ENCODE measurements around the gene TOLLIP. TPM values are rescaled to one million over a fixed set of nuclear protein-coding genes. Genes with fewer than 3 reads are reported as not detected.

TOLLIP gene
- polyA plus RNA-seq, 2 of the 4 experiments (the other 2 are of a cell fraction), result 26.5 to 37.9 TPM

DNA sequence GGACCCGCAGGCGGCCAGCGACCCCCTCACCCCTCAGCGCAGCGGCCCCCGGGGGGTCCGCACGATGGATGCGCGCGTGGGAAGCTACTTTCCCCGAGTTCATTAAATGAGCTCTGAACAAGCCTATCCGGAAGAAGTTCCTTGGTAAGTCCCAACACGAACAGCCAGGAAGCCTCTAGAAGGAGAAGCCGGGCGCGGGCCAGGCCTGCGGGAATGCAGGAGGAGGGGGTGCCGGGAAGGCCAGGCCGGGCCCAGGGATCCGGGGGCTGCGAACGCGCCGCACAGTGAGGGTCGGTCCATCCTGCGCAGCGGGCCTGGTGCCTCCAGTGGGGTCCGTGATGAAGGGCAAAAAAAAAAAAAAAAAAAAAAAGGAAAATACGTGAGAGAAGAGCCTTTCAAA is 36.9 kb downstream of the TOLLIP start:
- FAIRE-seq, result no peak
- no peaks in the 10 kb centered on the region for H3K4me1 ChIP-seq

DNA sequence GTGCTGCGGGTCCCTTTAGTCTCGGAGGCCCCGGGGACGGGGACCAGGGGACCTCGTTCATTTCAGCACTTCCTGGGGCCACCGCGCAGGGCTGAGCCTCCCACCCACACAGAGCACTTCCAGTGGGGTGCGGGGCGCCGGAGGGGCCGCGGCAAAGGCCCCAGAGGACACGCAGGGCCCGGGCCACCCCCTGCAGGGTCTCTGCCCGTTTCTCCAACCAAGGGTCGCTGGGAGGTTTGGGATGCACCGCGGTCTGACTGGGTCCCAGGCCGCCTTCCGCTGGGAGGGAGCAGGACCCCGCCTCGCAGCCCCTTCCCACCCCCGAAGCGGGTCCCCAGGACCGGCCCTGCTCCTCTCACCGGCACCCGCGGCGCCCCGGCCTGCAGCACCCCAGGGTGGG is 37.5 kb downstream of the TOLLIP start:
- DNase-seq (ENCODE audit: low read depth in 1 of 2, low spot score in 1 of 2), result no peak
- CTCF ChIA-PET, result no interaction called here
- Histone ChIP-seq H3K4me2 (no peak overlapping the region), H3K4me3 (no peak overlapping the region), H3K4me1 (no peaks in the 10 kb centered on the region), H3K9me3 (no peaks in the 10 kb centered on the region; the same call in 2 of the 3 replicates), H3K27ac (no peak overlapping the region)
- 95% methylated on average over 10 of the region's 30 CpGs for WGBS (ENCODE audit: missing lambda C conversion rate)
- no peak for TF ChIP-seq EHF (CRISPR knock-in tag; IDR thresholded peaks at IDR 0.05)
- TF ChIP-seq ZC3H11A (IDR thresholded peaks at IDR 0.05), result no peak
- no peak for TF ChIP-seq POLR2A (IDR thresholded peaks at IDR 0.05; ENCODE audit: low read length)
- no peak for TF ChIP-seq NFE2L2 (conservative IDR thresholded peaks at IDR 0.05; ENCODE audit: low read length)
- TF ChIP-seq, protein P1, sequence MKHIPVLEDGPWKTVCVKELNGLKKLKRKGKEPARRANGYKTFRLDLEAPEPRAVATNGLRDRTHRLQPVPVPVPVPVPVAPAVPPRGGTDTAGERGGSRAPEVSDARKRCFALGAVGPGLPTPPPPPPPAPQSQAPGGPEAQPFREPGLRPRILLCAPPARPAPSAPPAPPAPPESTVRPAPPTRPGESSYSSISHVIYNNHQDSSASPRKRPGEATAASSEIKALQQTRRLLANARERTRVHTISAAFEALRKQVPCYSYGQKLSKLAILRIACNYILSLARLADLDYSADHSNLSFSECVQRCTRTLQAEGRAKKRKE (CRISPR knock-in tag; IDR thresholded peaks at IDR 0.05; ENCODE audit: low read depth), result no peak
- no peak for TF ChIP-seq ZSCAN20 (CRISPR knock-in tag; IDR thresholded peaks at IDR 0.05)
- TF ChIP-seq HEYL (CRISPR knock-in tag; IDR thresholded peaks at IDR 0.05), result no peak
- TF ChIP-seq BHLHE40 (IDR thresholded peaks at IDR 0.05; ENCODE audit: low read depth, low read length), result no peak
- TF ChIP-seq JUNB (IDR thresholded peaks at IDR 0.05), result no peak
- TF ChIP-seq, protein P2, sequence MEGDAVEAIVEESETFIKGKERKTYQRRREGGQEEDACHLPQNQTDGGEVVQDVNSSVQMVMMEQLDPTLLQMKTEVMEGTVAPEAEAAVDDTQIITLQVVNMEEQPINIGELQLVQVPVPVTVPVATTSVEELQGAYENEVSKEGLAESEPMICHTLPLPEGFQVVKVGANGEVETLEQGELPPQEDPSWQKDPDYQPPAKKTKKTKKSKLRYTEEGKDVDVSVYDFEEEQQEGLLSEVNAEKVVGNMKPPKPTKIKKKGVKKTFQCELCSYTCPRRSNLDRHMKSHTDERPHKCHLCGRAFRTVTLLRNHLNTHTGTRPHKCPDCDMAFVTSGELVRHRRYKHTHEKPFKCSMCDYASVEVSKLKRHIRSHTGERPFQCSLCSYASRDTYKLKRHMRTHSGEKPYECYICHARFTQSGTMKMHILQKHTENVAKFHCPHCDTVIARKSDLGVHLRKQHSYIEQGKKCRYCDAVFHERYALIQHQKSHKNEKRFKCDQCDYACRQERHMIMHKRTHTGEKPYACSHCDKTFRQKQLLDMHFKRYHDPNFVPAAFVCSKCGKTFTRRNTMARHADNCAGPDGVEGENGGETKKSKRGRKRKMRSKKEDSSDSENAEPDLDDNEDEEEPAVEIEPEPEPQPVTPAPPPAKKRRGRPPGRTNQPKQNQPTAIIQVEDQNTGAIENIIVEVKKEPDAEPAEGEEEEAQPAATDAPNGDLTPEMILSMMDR (IDR thresholded peaks at IDR 0.05), result no peak
- no peak for TF ChIP-seq RFX5 (IDR thresholded peaks at IDR 0.05)
- no peak for TF ChIP-seq CBX8 (IDR thresholded peaks at IDR 0.05)
- TF ChIP-seq CEBPB (IDR thresholded peaks at IDR 0.05), result no peak
- TF ChIP-seq, protein P3, sequence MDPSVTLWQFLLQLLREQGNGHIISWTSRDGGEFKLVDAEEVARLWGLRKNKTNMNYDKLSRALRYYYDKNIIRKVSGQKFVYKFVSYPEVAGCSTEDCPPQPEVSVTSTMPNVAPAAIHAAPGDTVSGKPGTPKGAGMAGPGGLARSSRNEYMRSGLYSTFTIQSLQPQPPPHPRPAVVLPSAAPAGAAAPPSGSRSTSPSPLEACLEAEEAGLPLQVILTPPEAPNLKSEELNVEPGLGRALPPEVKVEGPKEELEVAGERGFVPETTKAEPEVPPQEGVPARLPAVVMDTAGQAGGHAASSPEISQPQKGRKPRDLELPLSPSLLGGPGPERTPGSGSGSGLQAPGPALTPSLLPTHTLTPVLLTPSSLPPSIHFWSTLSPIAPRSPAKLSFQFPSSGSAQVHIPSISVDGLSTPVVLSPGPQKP (IDR thresholded peaks at IDR 0.05; ENCODE audit: low read depth, low read length), result no peak
- no peak for TF ChIP-seq ZNF302 (CRISPR knock-in tag; IDR thresholded peaks at IDR 0.05)
- FAIRE-seq, result no peak
- POLR2A ChIA-PET, result no interaction called here
- no peak for ATAC-seq

More for the DNA sequence above, 36.9 kb downstream of the TOLLIP start:
- POLR2A ChIA-PET, result no interaction called here
- ATAC-seq, result no peak
- Histone ChIP-seq H3K9me3 (no peaks in the 10 kb centered on the region; the same call in 2 of the 3 replicates), H3K27ac (no peak overlapping the region), H3K4me3 (no peak overlapping the region), H3K4me2 (no peak overlapping the region)
- CTCF ChIA-PET, result no interaction called here
- 98% methylated on average over 28 of the region's 30 CpGs for WGBS (ENCODE audit: missing lambda C conversion rate)
- no peak for TF ChIP-seq RAD21 (conservative IDR thresholded peaks at IDR 0.05 in 1 of 2, IDR thresholded peaks at IDR 0.05 in 1 of 2)
- no peak for TF ChIP-seq RFX5 (IDR thresholded peaks at IDR 0.05)
- TF ChIP-seq HDAC2 (IDR thresholded peaks at IDR 0.05), result no peak
- TF ChIP-seq POLR2AphosphoS2 (conservative IDR thresholded peaks at IDR 0.05; ENCODE audit: low read length), result no peak
- no peak for TF ChIP-seq FOSL2 (IDR thresholded peaks at IDR 0.05)
- no peak for TF ChIP-seq FOSL2 (CRISPR knock-in tag; IDR thresholded peaks at IDR 0.05)
- no peak for TF ChIP-seq RARB (CRISPR knock-in tag; IDR thresholded peaks at IDR 0.05)
- TF ChIP-seq MYC (IDR thresholded peaks at IDR 0.05; ENCODE audit: borderline replicate concordance, low read length), result no peak
- TF ChIP-seq, protein P4, sequence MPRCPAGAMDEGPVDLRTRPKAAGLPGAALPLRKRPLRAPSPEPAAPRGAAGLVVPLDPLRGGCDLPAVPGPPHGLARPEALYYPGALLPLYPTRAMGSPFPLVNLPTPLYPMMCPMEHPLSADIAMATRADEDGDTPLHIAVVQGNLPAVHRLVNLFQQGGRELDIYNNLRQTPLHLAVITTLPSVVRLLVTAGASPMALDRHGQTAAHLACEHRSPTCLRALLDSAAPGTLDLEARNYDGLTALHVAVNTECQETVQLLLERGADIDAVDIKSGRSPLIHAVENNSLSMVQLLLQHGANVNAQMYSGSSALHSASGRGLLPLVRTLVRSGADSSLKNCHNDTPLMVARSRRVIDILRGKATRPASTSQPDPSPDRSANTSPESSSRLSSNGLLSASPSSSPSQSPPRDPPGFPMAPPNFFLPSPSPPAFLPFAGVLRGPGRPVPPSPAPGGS (IDR thresholded peaks at IDR 0.05), result no peak
- TF ChIP-seq EHMT2 (IDR thresholded peaks at IDR 0.05; ENCODE audit: low read depth), result no peak
- TF ChIP-seq BHLHE40 (IDR thresholded peaks at IDR 0.05; ENCODE audit: low read depth, low read length), result no peak
- no peak for DNase-seq (ENCODE audit: low read depth in 1 of 2, low spot score in 1 of 2)

Data from A549 (cell line).